Prostate gland (tissue), 2 donors: ENCODE results near the gene PTPRD.

Experiments
- CTCF ChIP-seq, 4 experiments: fragments of 200-600 bp in 2 of 4; fragments of 450-650 bp in 2 of 4; sonication (generic) in 2 of 4; IDR thresholded peaks; 1 replicate in 3 of 4; 2 replicates in 1 of 4; pipeline ENCODE4 v1.5.1; 2016 to 2019; ENCODE audit warnings: antibody characterized with exemption in 4 of 4, mild to moderate bottlenecking in 2 of 4, moderate library complexity in 2 of 4
- POLR2A ChIP-seq: fragments of 450-650 bp; IDR thresholded peaks from one replicate; pipeline ENCODE4 v1.6.1; 2016; ENCODE audit warnings: antibody characterized with exemption, mild to moderate bottlenecking
- POLR2AphosphoS5 ChIP-seq: sonication (generic); formaldehyde crosslinking; IDR thresholded peaks from one replicate; pipeline ENCODE4 v1.6.1; 2017; ENCODE audit warnings: antibody characterized with exemption

GRCh38 chr9:9623506-9623905 lies 989.3 kb downstream of the PTPRD start:
- TF ChIP-seq CTCF (IDR thresholded peaks at IDR 0.05) (no peak), POLR2A (no peak), POLR2AphosphoS5 (no peak)
